HepG2 (cell line): ENCODE results near the gene PLK3. TPM values are rescaled to one million over a fixed set of nuclear protein-coding genes. Genes with fewer than 3 reads are reported as not detected.

ENCODE experiments used
- ARNTL ChIP-seq: sonication (generic); formaldehyde crosslinking; IDR thresholded peaks from 2 replicates; pipeline ENCODE4 v1.4.0; 2020; ENCODE audit warnings: mild to moderate bottlenecking, missing genetic modification reagents
- CCDC6 ChIP-seq: sonication (generic); formaldehyde crosslinking; IDR thresholded peaks from 2 replicates; pipeline ENCODE4 v1.8.1; 2022; ENCODE audit warnings: mild to moderate bottlenecking, missing genetic modification reagents, moderate library complexity
- CREM ChIP-seq, 2 experiments: sonication (generic) in 1 of 2; formaldehyde crosslinking in 1 of 2; IDR thresholded peaks; 2 replicates each; pipeline versions ENCODE4 v1.4.0 to v1.6.1; 2016 to 2020; ENCODE audit warnings: antibody characterized with exemption in 1 of 2, mild to moderate bottlenecking in 1 of 2, missing genetic modification reagents in 1 of 2
- DRAP1 ChIP-seq: IDR thresholded peaks from 2 replicates; pipeline ENCODE4 v1.6.1; 2016; ENCODE audit warnings: missing genetic modification reagents, missing compliant biosample characterization
- E2F5 ChIP-seq: sonication (generic); formaldehyde crosslinking; conservative IDR thresholded peaks from 2 replicates; pipeline ENCODE4 v1.4.0; 2020; ENCODE audit warnings: missing genetic modification reagents
- HDAC1 ChIP-seq: sonication (generic); formaldehyde crosslinking; IDR thresholded peaks from 2 replicates; pipeline ENCODE4 v1.5.1; 2020; ENCODE audit warnings: mild to moderate bottlenecking, missing genetic modification reagents
- LCORL ChIP-seq, 2 experiments: fragments of 450-650 bp in 1 of 2; sonication (generic) in 1 of 2; formaldehyde crosslinking in 1 of 2; IDR thresholded peaks; 2 replicates each; pipeline versions ENCODE4 v1.5.0 to v1.6.1; 2017 to 2020; ENCODE audit warnings: antibody characterized with exemption in 1 of 2, missing genetic modification reagents in 1 of 2
- MIER3 ChIP-seq: IDR thresholded peaks from 2 replicates; pipeline ENCODE4 v1.6.1; 2016; ENCODE audit warnings: missing compliant biosample characterization, borderline replicate concordance
- NFKBIZ ChIP-seq: IDR thresholded peaks from 2 replicates; pipeline ENCODE4 v1.6.1; 2018; ENCODE audit warnings: missing genetic modification reagents, missing compliant biosample characterization
- PATZ1 ChIP-seq: sonication (generic); formaldehyde crosslinking; IDR thresholded peaks from 2 replicates; pipeline ENCODE4 v1.4.0; 2020; ENCODE audit warnings: missing genetic modification reagents
- PHF21A ChIP-seq: sonication (generic); formaldehyde crosslinking; IDR thresholded peaks from 2 replicates; pipeline ENCODE4 v1.5.0; 2020; ENCODE audit warnings: mild to moderate bottlenecking, missing genetic modification reagents
- PITX1 ChIP-seq: sonication (generic); formaldehyde crosslinking; IDR thresholded peaks from 2 replicates; pipeline ENCODE4 v1.5.1; 2020; ENCODE audit warnings: mild to moderate bottlenecking, missing genetic modification reagents
- POGZ ChIP-seq: sonication (generic); formaldehyde crosslinking; IDR thresholded peaks from 2 replicates; pipeline ENCODE4 v1.4.0; 2020; ENCODE audit warnings: mild to moderate bottlenecking, missing genetic modification reagents
- RNF219 ChIP-seq: sonication (generic); formaldehyde crosslinking; IDR thresholded peaks from 2 replicates; pipeline ENCODE4 v1.5.0; 2020; ENCODE audit warnings: mild to moderate bottlenecking, missing genetic modification reagents
- ZBTB46 ChIP-seq: sonication (generic); formaldehyde crosslinking; IDR thresholded peaks from 2 replicates; pipeline ENCODE4 v1.4.0; 2020; ENCODE audit warnings: mild to moderate bottlenecking, missing genetic modification reagents, borderline replicate concordance
- ZNF253 ChIP-seq: sonication (generic); formaldehyde crosslinking; IDR thresholded peaks from 2 replicates; pipeline ENCODE4 v1.8.0; 2022; ENCODE audit warnings: mild to moderate bottlenecking, missing genetic modification reagents, borderline replicate concordance
- ZNF33B ChIP-seq: sonication (generic); formaldehyde crosslinking; IDR thresholded peaks from 2 replicates; pipeline ENCODE4 v1.5.1; 2020; ENCODE audit warnings: mild to moderate bottlenecking, missing genetic modification reagents
- ZNF484 ChIP-seq: sonication (generic); formaldehyde crosslinking; IDR thresholded peaks from 2 replicates; pipeline ENCODE4 v1.5.1; 2020; ENCODE audit warnings: mild to moderate bottlenecking, low read depth, missing genetic modification reagents, borderline replicate concordance
- ZNF563 ChIP-seq: sonication (generic); formaldehyde crosslinking; IDR thresholded peaks from 2 replicates; pipeline ENCODE4 v1.8.0; 2022; ENCODE audit warnings: mild to moderate bottlenecking, moderate library complexity, missing genetic modification reagents
- ZNF772 ChIP-seq: sonication (generic); formaldehyde crosslinking; IDR thresholded peaks from 2 replicates; pipeline ENCODE4 v1.5.0; 2020; ENCODE audit warnings: mild to moderate bottlenecking, missing genetic modification reagents
- ZNF777 ChIP-seq: sonication (generic); formaldehyde crosslinking; IDR thresholded peaks from 2 replicates; pipeline ENCODE4 v1.4.0; 2020; ENCODE audit warnings: missing genetic modification reagents
- ZNF878 ChIP-seq: sonication (generic); formaldehyde crosslinking; IDR thresholded peaks from 2 replicates; pipeline ENCODE4 v1.8.1; 2023; ENCODE audit warnings: mild to moderate bottlenecking, missing genetic modification reagents, moderate library complexity
- polyA plus RNA-seq, 8 experiments: library from polyadenylated mRNA; depleted of rRNA in 3 of 8; stranded (reverse) in 7 of 8; unstranded in 1 of 8; fragments of >200 nt; fragmentation: Illumina TruSeq in 4 of 8; extraction: Trizol in 4 of 8; gene quantifications; 2 replicates each; pipeline versions ENCODE4 v1.2.1 to v1.2.3, GENCODE V29; 2011 to 2016; ENCODE audit warnings: low read depth in 4 of 8, missing spikeins in 1 of 8, mixed read lengths in 1 of 8; ENCODE audit not compliant: insufficient read depth in 1 of 8
- total RNA-seq, 5 experiments: library from RNA; depleted of rRNA; stranded (reverse); fragments of >200 nt; fragmentation: Illumina TruSeq; extraction: Trizol; gene quantifications; 2 replicates each; pipeline ENCODE4 v1.2.3, GENCODE V29; 2016; ENCODE audit warnings: low read depth in 1 of 5

Gene PLK3
- total and polyA plus RNA-seq, 2 of the 13 experiments (the other 11 are each of a cell fraction or from before 2014, with no cell fraction given), result 9.8 to 16.9 TPM

- TF ChIP-seq RNF219 (CRISPR knock-in tag), result no peak
- TF ChIP-seq ZBTB46 (CRISPR knock-in tag), result no peak
- peak; percentile 78 for TF ChIP-seq POGZ (CRISPR knock-in tag)
- peak; percentile 8; the same call in 1 of the 2 replicates for TF ChIP-seq PHF21A (CRISPR knock-in tag)
- TF ChIP-seq MIER3, result no peak; the same call in 1 of the 2 replicates
- no peak for TF ChIP-seq LCORL (IDR thresholded peaks at IDR 0.05)
- TF ChIP-seq LCORL (CRISPR knock-in tag; IDR thresholded peaks at IDR 0.05), result 0 out of 2 replicates have a peak, but pooled peaks have one; percentile 54
- no peak for TF ChIP-seq PITX1
- peak; percentile 83 for TF ChIP-seq HDAC1 (CRISPR knock-in tag)
- TF ChIP-seq ZNF253 (CRISPR knock-in tag), result no peak
- TF ChIP-seq E2F5 (CRISPR knock-in tag), result no peak
- peak; percentile 57 for TF ChIP-seq PATZ1 (CRISPR knock-in tag)
- TF ChIP-seq ARNTL (CRISPR knock-in tag), result 0 out of 2 replicates have a peak, but pooled peaks have one; percentile 10
- TF ChIP-seq ZNF33B (CRISPR knock-in tag), result peak; percentile 79; the same call in 1 of the 2 replicates
- peak; percentile 68; the same call in 1 of the 2 replicates for TF ChIP-seq DRAP1 (CRISPR knock-in tag)
- TF ChIP-seq ZNF772 (CRISPR knock-in tag), result peak; percentile 33
- TF ChIP-seq CREM (IDR thresholded peaks at IDR 0.05), result no peak
- TF ChIP-seq CREM (CRISPR knock-in tag; IDR thresholded peaks at IDR 0.05), result no peak
- no peak for TF ChIP-seq ZNF484 (CRISPR knock-in tag)
- TF ChIP-seq CCDC6 (CRISPR knock-in tag), result no peak
- no peak for TF ChIP-seq ZNF878 (CRISPR knock-in tag)
- TF ChIP-seq ZNF777 (CRISPR knock-in tag), result no peak
- TF ChIP-seq NFKBIZ (CRISPR knock-in tag), result no peak
- peak; percentile 17; the same call in 1 of the 2 replicates for TF ChIP-seq ZNF563
Observed at GRCh38 chr1:44827197-44828002, 27.2 kb downstream of the PLK3 start (continued).
